ENCODE data around the gene DEFB110. TPM values are rescaled to one million over a fixed set of nuclear protein-coding genes. Genes with fewer than 3 reads are reported as not detected.

DEFB110 gene
- total RNA-seq, 1 donor from 2014 or later, result not detected

DNA sequence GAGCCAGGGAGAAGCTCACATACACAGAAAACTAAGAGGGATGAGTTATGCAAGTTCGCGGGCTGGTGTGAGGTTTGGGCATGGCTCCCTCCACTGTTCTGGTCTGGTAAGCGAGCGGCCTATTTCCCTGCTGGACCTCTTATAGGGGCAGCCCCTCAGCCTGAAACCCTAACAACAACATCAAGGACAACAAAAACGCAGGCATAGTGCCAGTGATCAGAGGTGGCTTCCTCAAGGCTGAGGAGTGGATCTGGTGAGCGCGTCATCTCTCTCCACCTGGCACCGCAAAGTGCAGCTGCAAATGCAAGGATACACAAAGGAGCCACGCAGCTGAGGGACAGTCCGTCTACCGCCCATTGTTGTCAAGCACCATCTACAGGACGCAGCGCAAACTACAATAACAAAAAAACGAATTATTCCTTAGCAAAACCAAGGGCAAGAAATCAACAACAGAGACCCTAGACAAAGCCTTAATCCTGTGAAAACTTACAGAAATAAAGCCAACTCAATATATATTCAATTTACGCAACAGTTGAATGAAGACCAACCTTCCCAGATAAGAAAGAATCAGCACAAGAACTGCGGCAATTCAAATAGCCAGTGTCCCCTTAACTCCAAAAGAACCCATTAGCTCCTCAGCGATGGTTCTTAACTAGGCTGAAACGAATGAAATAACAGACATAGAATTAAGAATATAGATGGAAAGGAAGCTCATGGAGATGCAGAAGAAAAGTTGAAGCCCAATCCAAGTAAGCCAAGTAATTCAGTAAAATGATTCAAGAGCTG is 9.2 kb upstream of the DEFB110 start:
- no peak overlapping the region for H3K27ac Mint-ChIP-seq
- no peak overlapping the region for H3K4me3 Mint-ChIP-seq
- H3K4me1 Mint-ChIP-seq (ENCODE audit: unreplicated experiment), result no peaks in the 10 kb centered on the region

DNA sequence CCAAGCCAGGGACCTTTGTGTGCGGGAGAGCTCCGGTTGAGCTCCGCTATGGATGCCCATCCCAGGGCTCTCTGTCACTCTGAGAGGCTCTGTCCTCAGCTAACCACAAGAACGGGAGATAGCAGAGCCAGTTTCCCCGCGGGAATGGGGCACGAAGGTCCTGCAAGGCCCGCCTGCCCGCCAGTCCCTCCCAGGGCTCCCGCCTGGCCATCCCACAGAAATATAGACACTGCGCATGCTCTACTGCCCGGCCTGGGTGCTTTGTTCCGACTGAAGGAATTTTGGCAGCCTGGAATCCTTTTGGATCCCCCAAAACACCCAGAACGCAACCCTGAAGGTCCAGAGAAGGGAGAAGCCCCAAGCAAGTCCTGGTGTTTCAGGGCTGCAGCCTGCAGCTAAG is 8.6 kb upstream of the DEFB110 start:
- Mint-ChIP-seq H3K27ac (no peak overlapping the region), H3K27me3 (peaks cover 12% of the 10 kb centered on the region), H3K4me1 (ENCODE audit: unreplicated experiment) (no peaks in the 10 kb centered on the region), H3K9me3 (no peaks in the 10 kb centered on the region), H3K36me3 (no peaks in the 10 kb centered on the region), H3K4me3 (no peak overlapping the region)
- TF ChIP-seq, protein P1, sequence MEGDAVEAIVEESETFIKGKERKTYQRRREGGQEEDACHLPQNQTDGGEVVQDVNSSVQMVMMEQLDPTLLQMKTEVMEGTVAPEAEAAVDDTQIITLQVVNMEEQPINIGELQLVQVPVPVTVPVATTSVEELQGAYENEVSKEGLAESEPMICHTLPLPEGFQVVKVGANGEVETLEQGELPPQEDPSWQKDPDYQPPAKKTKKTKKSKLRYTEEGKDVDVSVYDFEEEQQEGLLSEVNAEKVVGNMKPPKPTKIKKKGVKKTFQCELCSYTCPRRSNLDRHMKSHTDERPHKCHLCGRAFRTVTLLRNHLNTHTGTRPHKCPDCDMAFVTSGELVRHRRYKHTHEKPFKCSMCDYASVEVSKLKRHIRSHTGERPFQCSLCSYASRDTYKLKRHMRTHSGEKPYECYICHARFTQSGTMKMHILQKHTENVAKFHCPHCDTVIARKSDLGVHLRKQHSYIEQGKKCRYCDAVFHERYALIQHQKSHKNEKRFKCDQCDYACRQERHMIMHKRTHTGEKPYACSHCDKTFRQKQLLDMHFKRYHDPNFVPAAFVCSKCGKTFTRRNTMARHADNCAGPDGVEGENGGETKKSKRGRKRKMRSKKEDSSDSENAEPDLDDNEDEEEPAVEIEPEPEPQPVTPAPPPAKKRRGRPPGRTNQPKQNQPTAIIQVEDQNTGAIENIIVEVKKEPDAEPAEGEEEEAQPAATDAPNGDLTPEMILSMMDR (conservative IDR thresholded peaks at IDR 0.05), result no peak
- DNase-seq (ENCODE audit: extremely low spot score, unreplicated experiment), result no peak

More for the DNA sequence above, 9.2 kb upstream of the DEFB110 start:
- Mint-ChIP-seq H3K9me3 (no peaks in the 10 kb centered on the region), H3K36me3 (no peaks in the 10 kb centered on the region), H3K27me3 (peaks cover 12% of the 10 kb centered on the region)
- no peak for DNase-seq (ENCODE audit: extremely low spot score, unreplicated experiment)
- TF ChIP-seq, protein P1 (conservative IDR thresholded peaks at IDR 0.05), result peak; percentile 70

DNA sequence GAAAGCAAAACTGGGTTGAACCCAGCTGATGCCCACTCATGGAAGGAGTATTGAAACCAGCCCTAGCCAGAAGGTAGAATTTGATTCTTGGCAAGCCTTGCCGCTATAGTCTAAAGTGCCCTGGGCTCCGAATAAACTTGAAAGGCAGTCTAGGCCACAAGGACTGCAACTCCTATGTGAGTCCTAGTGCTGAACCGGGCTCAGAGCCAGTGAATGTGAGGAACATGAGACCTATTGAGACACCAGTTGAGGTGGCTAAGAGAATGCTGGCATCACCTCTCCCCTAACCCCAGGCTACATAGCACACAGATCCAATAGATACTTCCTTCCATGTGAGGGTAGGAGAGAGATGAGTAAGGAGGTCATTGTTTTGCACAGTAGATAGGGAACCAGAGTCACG is 3.5 kb upstream of the DEFB110 start:
- H3K4me1 Mint-ChIP-seq (ENCODE audit: unreplicated experiment), result no peaks in the 10 kb centered on the region
- no peak overlapping the region for H3K27ac Mint-ChIP-seq
- TF ChIP-seq, protein P1 (conservative IDR thresholded peaks at IDR 0.05), result no peak
- no peaks in the 10 kb centered on the region for H3K9me3 Mint-ChIP-seq
- DNase-seq (ENCODE audit: extremely low spot score, unreplicated experiment), result no peak
- H3K27me3 Mint-ChIP-seq, result no peaks in the 10 kb centered on the region
- no peak overlapping the region for H3K4me3 Mint-ChIP-seq
- H3K36me3 Mint-ChIP-seq, result no peaks in the 10 kb centered on the region

DNA sequence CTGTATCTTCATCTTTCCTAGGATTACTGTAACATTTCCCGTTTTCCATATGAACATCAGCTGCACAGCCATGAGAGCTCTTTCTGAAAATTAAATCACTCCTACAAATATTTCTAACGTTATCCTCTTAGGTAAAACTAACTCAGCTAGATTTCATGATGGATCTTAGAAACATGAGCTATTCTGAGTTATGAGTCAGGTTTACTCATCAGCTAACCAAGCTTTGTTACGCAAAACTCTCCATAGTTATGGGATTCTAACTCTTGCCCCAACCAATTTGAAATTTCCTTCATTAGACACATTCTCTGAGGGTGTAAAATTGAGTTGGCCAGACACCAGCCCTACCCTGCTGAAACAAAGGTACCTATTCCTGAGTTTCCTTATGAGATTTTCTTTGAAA is 14.0 kb downstream of the DEFB110 start:
- Mint-ChIP-seq H3K4me3 (no peak overlapping the region), H3K27me3 (no peaks in the 10 kb centered on the region), H3K9me3 (no peaks in the 10 kb centered on the region), H3K4me1 (ENCODE audit: unreplicated experiment) (no peaks in the 10 kb centered on the region), H3K36me3 (no peaks in the 10 kb centered on the region), H3K27ac (no peak overlapping the region)
- TF ChIP-seq, protein P1 (conservative IDR thresholded peaks at IDR 0.05), result no peak
- no peak for DNase-seq (ENCODE audit: extremely low spot score, unreplicated experiment)

- Mint-ChIP-seq H3K27ac (no peak overlapping the region), H3K27me3 (no peaks in the 10 kb centered on the region), H3K9me3 (no peaks in the 10 kb centered on the region), H3K36me3 (no peaks in the 10 kb centered on the region), H3K4me3 (no peak overlapping the region), H3K4me1 (ENCODE audit: unreplicated experiment) (no peaks in the 10 kb centered on the region)
- TF ChIP-seq, protein P1 (conservative IDR thresholded peaks at IDR 0.05), result no peak
- no peak for DNase-seq (ENCODE audit: extremely low spot score, unreplicated experiment)
Measured at GRCh38 chr6:50003139-50003538, 18.7 kb downstream of the DEFB110 start.

Data from type B pancreatic cell (in vitro differentiated cells).